Dendritic cell treated with granulocyte-macrophage colony-stimulating factor and Interleukin-4, amounts not matched to agents 40 ng/mL and 50 ng/mL, for 4 days (primary cell): ENCODE measurements around the gene ATG7.

ENCODE experiments used
- H3K27ac Mint-ChIP-seq: one replicate; pipeline ENCODE4 v1.8.0; 2022; ENCODE audit warnings: mild to moderate bottlenecking, mixed read lengths
- H3K27me3 Mint-ChIP-seq: one replicate; pipeline ENCODE4 v1.8.0; 2022; ENCODE audit warnings: mild to moderate bottlenecking, mixed read lengths
- H3K36me3 Mint-ChIP-seq: one replicate; pipeline ENCODE4 v1.8.0; 2022; ENCODE audit warnings: low read depth, mixed read lengths
- H3K4me1 Mint-ChIP-seq: one replicate; pipeline ENCODE4 v1.8.0; 2022; ENCODE audit warnings: low read depth, mixed read lengths
- H3K4me3 Mint-ChIP-seq: one replicate; pipeline ENCODE4 v1.8.0; 2022; ENCODE audit warnings: mild to moderate bottlenecking, moderate library complexity, mixed read lengths
- H3K9me3 Mint-ChIP-seq: one replicate; pipeline ENCODE4 v1.8.0; 2022; ENCODE audit warnings: mixed read lengths
- intact Hi-C: fragments of 100-400 bp; cut with micrococcal nuclease; formaldehyde crosslinking; loops from one replicate; pipeline ENCODE4 v1.15.0; 2022

Gene ATG7

GRCh38 chr3:11274566-11275142, 2.5 kb downstream of the ATG7 start:
- Mint-ChIP-seq H3K4me1 (peaks cover 65% of the 10 kb centered on the region), H3K9me3 (peaks cover 25% of the 10 kb centered on the region), H3K27me3 (no peaks in the 10 kb centered on the region), H3K4me3 (peak overlapping the region; percentile 79), H3K27ac (peak overlapping the region; percentile 96), H3K36me3 (peaks cover 51% of the 10 kb centered on the region)
- intact Hi-C loops: loop anchor here (1.0 to 5.0 kb wide), 2 partner anchors 15 to 33 kb away; no protein-coding TSS in a partner anchor

- H3K27me3 Mint-ChIP-seq: no peaks in the 10 kb centered on the region
- intact Hi-C loops: no loop called here
- H3K4me3 Mint-ChIP-seq: no peak overlapping the region
- peak overlapping the region; percentile 15 for H3K27ac Mint-ChIP-seq
- H3K36me3 Mint-ChIP-seq: peaks cover 59% of the 10 kb centered on the region
- peaks cover 25% of the 10 kb centered on the region for H3K9me3 Mint-ChIP-seq
- H3K4me1 Mint-ChIP-seq: peaks cover 68% of the 10 kb centered on the region
These were observed 3.7 kb downstream of the ATG7 start for GRCh38 chr3:11275926-11276325.

- H3K36me3 Mint-ChIP-seq: peaks cover 68% of the 10 kb centered on the region
These were observed 4.7 kb downstream of the ATG7 start for GRCh38 chr3:11276901-11277300.

GRCh38 chr3:11282250-11283138, 10.3 kb downstream of the ATG7 start:
- H3K4me1 Mint-ChIP-seq: peaks cover 60% of the 10 kb centered on the region
- H3K27ac Mint-ChIP-seq: peak overlapping the region; percentile 79
- no peak overlapping the region for H3K4me3 Mint-ChIP-seq
- peaks cover 77% of the 10 kb centered on the region for H3K36me3 Mint-ChIP-seq
- H3K27me3 Mint-ChIP-seq: no peaks in the 10 kb centered on the region
- intact Hi-C loops: no loop called here
- H3K9me3 Mint-ChIP-seq: peaks cover 2% of the 10 kb centered on the region

More at GRCh38 chr3:11276901-11277300, 4.7 kb downstream of the ATG7 start:
- H3K4me3 Mint-ChIP-seq: no peak overlapping the region
- H3K4me1 Mint-ChIP-seq: peaks cover 67% of the 10 kb centered on the region
- intact Hi-C loops: no loop called here
- no peaks in the 10 kb centered on the region for H3K27me3 Mint-ChIP-seq
- peak overlapping the region; percentile 44 for H3K27ac Mint-ChIP-seq
- peaks cover 25% of the 10 kb centered on the region for H3K9me3 Mint-ChIP-seq

- no peaks in the 10 kb centered on the region for H3K9me3 Mint-ChIP-seq
- H3K27ac Mint-ChIP-seq: peak overlapping the region; percentile 79
- H3K36me3 Mint-ChIP-seq: peaks cover 76% of the 10 kb centered on the region
- peaks cover 64% of the 10 kb centered on the region for H3K4me1 Mint-ChIP-seq
- H3K4me3 Mint-ChIP-seq: no peak overlapping the region
- intact Hi-C loops: no loop called here
- H3K27me3 Mint-ChIP-seq: no peaks in the 10 kb centered on the region
These were observed 10.9 kb downstream of the ATG7 start for GRCh38 chr3:11283139-11283475.

- intact Hi-C loops: no loop called here
- Mint-ChIP-seq H3K27ac (peak overlapping the region; percentile 79), H3K9me3 (no peaks in the 10 kb centered on the region), H3K4me3 (no peak overlapping the region), H3K36me3 (peaks cover 69% of the 10 kb centered on the region), H3K4me1 (peaks cover 65% of the 10 kb centered on the region), H3K27me3 (no peaks in the 10 kb centered on the region)
These were observed 11.8 kb downstream of the ATG7 start for GRCh38 chr3:11284011-11284410.

GRCh38 chr3:11285471-11285870, 13.3 kb downstream of the ATG7 start:
- peaks cover 66% of the 10 kb centered on the region for H3K36me3 Mint-ChIP-seq
- peak overlapping the region; percentile 86 for H3K27ac Mint-ChIP-seq

GRCh38 chr3:11287404-11287803, 15.2 kb downstream of the ATG7 start:
- peaks cover 83% of the 10 kb centered on the region for H3K4me1 Mint-ChIP-seq
- no peak overlapping the region for H3K4me3 Mint-ChIP-seq
- peak overlapping the region; percentile 86 for H3K27ac Mint-ChIP-seq
- H3K36me3 Mint-ChIP-seq: peaks cover 66% of the 10 kb centered on the region
- intact Hi-C loops: no loop called here
- H3K9me3 Mint-ChIP-seq: no peaks in the 10 kb centered on the region
- no peaks in the 10 kb centered on the region for H3K27me3 Mint-ChIP-seq

More at GRCh38 chr3:11285471-11285870, 13.3 kb downstream of the ATG7 start:
- no peaks in the 10 kb centered on the region for H3K27me3 Mint-ChIP-seq
- H3K4me3 Mint-ChIP-seq: no peak overlapping the region
- intact Hi-C loops: no loop called here
- no peaks in the 10 kb centered on the region for H3K9me3 Mint-ChIP-seq
- H3K4me1 Mint-ChIP-seq: peaks cover 73% of the 10 kb centered on the region

- Mint-ChIP-seq H3K4me1 (peaks cover 81% of the 10 kb centered on the region), H3K4me3 (no peak overlapping the region), H3K27me3 (no peaks in the 10 kb centered on the region), H3K36me3 (peaks cover 66% of the 10 kb centered on the region), H3K9me3 (no peaks in the 10 kb centered on the region), H3K27ac (peak overlapping the region; percentile 86)
- intact Hi-C loops: no loop called here
These were observed 15.9 kb downstream of the ATG7 start for GRCh38 chr3:11288021-11288491.

GRCh38 chr3:11288786-11289637, 16.8 kb downstream of the ATG7 start:
- Mint-ChIP-seq H3K27me3 (no peaks in the 10 kb centered on the region), H3K9me3 (no peaks in the 10 kb centered on the region), H3K36me3 (peaks cover 67% of the 10 kb centered on the region), H3K27ac (peak overlapping the region; percentile 86), H3K4me1 (peaks cover 80% of the 10 kb centered on the region), H3K4me3 (peak overlapping the region; percentile 26)
- intact Hi-C loops: loop anchor here (1.0 kb wide), 1 partner anchor 15 kb away; no protein-coding TSS in a partner anchor

- H3K9me3 Mint-ChIP-seq: no peaks in the 10 kb centered on the region
- H3K4me1 Mint-ChIP-seq: peaks cover 80% of the 10 kb centered on the region
- H3K4me3 Mint-ChIP-seq: no peak overlapping the region
- H3K27me3 Mint-ChIP-seq: no peaks in the 10 kb centered on the region
- peak overlapping the region; percentile 86 for H3K27ac Mint-ChIP-seq
- H3K36me3 Mint-ChIP-seq: peaks cover 68% of the 10 kb centered on the region
- intact Hi-C loops: loop anchor here (1.0 kb wide), 1 partner anchor 16 kb away; no protein-coding TSS in a partner anchor
These were observed 17.7 kb downstream of the ATG7 start for GRCh38 chr3:11289864-11290263.

- intact Hi-C loops: no loop called here
- Mint-ChIP-seq H3K27me3 (no peaks in the 10 kb centered on the region), H3K27ac (peak overlapping the region; percentile 86), H3K4me3 (no peak overlapping the region), H3K9me3 (no peaks in the 10 kb centered on the region), H3K36me3 (peaks cover 68% of the 10 kb centered on the region), H3K4me1 (peaks cover 74% of the 10 kb centered on the region)
These were observed 18.8 kb downstream of the ATG7 start for GRCh38 chr3:11290743-11291680.

- Mint-ChIP-seq H3K4me3 (no peak overlapping the region), H3K9me3 (no peaks in the 10 kb centered on the region)
These were observed 19.6 kb downstream of the ATG7 start for GRCh38 chr3:11291808-11292207.

More at GRCh38 chr3:11291808-11292207, 19.6 kb downstream of the ATG7 start:
- H3K27me3 Mint-ChIP-seq: no peaks in the 10 kb centered on the region
- intact Hi-C loops: no loop called here
- H3K4me1 Mint-ChIP-seq: peaks cover 74% of the 10 kb centered on the region
- peaks cover 69% of the 10 kb centered on the region for H3K36me3 Mint-ChIP-seq
- peak overlapping the region; percentile 86 for H3K27ac Mint-ChIP-seq
